HG03571 (cell line): ENCODE measurements around the gene GGACT.
"Not testable (repeated sequence)": the region's sequence is repeated elsewhere in the genome, so short reads cannot be mapped to it uniquely, and the experiment has no call there.

Experiments
- ATAC-seq: cut with Tn5 transposase; IDR thresholded peaks from one replicate; pipeline ENCODE4 v1.9.1; 2021; ENCODE audit not compliant: unreplicated experiment

GGACT gene

DNA sequence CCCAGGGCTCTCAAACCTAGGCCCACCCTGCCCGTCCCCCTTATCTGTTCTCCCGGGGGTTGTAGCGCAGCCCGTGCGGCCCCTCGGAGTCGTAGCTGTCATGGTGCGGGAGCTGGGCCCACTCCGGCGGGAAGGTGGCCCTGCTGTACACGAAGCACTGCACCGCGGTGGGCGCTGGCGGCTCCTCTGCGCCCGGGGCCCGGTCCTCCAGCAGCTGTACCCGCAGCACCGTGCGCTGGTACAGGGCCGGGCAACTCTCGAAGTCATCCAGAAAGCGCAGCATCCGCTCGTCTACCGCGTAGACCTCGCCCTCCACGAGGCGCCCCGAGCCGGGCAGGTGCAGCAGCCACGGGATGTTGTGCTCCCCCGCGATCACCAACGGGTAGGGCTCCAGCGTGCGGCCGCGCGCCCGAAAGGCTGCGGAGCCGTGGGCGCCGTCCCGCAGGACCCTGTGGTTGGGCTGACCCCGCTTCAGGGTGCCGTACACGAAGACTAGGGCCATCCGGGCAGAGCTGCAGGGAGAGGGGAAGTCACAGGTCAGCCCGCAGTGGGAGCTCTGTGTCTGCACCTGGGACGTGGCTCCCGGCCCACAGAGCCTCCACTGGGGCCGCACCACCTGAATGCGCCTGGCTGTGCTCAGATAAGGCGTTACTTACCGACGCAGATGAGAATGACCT is 56.4 kb downstream of the GGACT start:
- ATAC-seq: no peak

DNA sequence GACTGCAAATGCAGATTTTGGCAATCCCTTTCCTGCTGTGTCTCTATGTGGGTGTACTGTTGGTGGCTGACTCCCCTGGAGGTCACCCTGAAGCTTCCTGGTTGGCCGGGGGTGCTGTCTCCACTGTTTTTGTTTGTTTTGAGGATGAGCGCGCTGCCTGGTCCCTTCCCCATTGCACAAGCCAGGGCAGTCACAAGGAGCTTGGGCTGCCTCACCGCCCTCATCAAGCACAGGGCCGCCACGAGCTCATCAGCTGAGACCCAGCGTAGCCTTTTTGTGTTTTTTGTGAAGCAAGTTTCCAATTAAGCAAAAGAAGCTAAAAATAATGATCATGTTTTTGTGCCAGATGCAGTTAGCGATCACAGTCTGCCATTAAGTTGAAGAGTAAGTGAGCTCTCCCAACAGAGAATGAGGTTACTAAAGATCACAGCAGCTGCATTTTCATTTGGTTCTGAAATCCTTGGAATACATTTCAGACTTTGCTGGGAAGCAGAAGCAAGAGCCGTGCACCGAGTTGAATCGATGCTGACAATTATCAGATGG is 57.8 kb downstream of the GGACT start:
- ATAC-seq: no peak

DNA sequence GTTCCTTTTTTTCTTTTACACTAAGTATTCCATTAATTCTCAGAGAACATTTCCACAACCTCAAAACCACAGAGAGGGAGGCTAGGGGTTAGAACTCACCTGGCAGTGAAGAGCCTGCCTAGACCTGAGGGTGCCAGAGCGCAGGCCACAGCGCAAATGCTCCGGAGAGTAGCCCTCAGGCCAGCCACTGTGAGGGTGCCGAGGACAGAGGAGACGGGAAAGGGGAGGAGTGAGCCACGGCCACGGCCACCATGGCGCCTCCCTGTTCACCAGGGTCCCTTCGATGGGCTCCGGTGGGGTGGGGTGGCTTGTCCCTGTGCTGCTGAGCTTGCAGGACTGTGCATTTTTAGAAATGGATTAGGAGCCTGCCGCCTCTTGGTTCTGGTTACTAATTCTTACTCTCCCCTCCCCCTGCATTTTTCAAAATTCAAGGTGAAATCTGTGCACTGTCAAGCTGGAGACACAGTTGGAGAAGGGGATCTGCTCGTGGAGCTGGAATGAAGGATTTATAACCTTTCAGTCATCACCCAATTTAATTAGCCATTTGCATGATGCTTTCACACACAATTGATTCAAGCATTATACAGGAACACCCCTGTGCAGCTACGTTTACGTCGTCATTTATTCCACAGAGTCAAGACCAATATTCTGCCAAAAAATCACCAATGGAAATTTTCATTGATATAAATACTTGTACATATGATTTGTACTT is 58.8 kb downstream of the GGACT start:
- no peak for ATAC-seq

DNA sequence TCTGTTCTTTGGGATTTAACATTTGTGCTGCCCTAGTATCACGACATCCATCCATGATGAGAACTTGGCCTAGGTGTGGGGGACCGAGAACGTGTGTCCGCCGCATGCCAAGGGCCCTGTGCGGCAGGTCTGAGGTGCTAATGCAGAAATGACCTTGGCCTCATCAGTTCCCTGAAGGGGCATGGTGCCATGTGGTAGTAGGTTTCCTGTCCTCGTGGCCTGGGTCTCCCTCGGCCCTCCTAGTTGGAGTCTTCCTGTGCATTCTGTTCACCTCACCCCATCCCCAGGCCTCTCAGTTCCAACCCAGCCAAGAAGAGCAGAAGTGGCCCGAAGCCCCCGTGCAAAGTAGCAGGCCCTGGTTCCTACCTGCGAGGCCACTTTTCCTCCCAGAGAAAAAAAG is 59.8 kb downstream of the GGACT start:
- no peak for ATAC-seq

DNA sequence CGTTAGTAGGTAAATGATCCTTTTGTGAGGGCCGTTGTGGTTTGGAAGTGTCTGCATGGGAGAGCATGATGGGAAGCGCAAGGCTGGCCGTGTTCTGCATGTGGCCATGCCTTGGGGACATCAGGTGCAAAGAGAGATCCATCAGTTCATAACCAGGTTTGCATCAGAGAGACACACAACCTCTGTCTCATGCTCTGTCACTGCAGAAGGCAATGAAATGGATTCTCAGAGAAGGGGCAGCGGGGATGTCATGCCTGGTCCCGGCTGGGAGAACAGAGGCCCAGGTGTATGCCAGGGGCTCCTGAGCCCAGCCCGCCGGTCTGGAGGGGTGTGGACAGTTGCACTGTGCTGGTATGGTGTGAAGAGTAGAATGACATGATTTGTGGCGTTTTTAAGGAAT is 60.2 kb downstream of the GGACT start:
- no peak for ATAC-seq

DNA sequence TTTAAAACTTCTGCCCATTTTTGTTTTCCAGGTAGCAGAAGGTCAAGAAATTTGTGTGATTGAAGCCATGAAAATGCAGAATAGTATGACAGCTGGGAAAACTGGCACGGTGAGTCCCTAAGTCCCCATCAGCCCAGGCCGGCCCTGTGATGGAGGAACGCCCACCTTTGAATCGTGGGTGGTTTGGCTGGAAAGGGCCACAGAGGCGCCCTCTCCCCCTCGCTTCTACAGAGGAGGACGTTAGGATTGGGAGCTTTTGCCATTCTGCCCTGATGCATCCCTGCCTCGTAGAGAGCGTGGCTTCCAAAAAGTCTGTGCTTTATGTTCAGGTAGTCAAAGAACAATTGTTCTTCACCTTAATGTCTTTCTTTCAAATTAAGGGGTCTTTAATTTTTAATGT is 60.9 kb downstream of the GGACT start:
- ATAC-seq: no peak

DNA sequence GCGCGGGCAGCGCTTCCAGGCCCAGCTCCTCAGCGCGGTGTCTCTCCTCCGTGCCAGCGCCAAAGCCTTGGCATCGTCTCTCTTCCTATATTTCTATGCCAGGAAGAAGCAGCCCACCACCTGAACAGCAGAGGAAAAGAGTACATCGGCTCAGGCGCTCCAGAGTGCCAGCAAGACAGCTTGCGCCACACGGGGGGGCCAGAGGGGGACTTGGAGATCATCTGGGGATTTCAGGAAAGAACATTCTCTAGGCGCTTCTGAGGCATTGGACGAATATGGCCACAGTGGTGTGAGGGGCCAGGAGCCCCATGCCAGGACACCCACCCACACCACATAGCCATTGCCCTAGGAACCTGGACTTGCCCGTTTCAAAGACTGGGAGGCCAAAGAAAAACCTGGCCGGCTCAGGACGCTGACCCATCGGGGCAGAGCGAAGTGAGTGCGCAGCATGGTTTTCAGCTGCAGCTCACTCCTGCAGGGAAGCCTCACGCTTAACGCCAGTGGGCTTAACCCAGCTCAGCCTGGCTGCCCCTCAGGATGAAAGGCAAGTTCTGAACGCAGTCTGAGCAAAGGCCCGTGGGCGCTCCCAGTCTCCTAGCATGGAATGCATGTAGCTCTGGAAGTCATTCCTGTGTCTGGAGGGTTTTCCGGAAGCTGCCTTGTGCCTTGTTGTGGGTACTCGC is 62.1 kb downstream of the GGACT start:
- no peak for ATAC-seq

DNA sequence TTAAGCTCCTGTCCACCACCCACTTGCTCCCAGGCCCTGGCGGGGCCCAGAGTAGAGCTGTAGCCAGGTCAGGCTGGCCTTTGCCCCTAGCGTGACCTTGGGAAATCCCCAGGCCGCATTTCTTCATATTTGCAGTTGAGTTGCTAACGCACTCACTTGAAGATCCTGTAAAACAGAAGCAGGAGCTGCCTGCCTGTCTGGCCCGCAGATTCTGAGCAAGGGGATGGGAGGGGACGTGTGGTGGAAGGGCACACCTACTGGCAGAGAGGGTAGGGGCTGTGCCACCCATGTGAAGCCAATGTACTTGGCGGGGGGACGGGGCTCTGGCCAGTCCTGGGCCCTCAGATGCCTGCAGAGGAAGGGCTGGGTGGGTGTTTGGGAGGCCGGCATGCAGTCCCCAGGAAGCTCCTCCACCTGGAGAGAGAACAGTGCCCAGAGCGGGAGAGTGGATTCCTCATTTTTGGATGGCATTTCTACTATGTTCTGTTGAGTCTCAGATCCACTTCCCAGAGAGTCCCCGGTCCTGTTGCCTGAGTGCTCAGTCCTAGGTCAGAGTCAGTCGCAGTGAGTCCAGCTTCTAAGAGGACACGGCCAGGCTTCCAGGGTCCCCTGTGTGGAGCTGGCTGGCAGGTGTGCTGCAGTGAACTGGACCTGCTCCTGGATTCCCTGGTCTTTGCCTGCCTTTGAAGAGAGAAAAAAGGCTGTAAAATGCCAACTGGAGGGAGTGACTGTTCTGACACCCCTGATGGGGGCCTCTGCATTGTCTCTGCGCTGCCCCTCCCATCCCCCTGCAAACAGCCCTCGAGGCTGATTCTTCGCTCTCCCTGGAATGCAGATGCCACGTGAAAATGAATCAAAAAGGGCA is 62.9 kb downstream of the GGACT start:
- no peak for ATAC-seq

DNA sequence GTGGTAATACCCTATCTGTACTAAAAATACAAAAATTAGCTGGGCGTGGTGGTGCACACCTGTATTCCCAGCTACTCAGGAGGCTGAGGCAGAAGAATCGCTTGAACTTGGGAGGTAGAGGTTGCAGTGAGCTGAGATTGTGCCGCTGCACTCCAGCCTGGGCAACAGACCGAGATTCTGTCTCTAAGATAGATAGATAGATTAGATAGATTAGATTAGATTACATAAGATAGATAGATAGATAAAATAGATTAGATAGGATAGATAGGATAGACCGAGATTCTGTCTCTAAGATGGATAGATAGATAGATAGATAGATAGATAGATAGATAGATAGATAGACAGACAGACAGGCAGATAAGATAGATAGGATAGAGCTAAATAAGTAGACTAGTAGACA is 63.9 kb downstream of the GGACT start:
- ATAC-seq: not testable (repeated sequence)

DNA sequence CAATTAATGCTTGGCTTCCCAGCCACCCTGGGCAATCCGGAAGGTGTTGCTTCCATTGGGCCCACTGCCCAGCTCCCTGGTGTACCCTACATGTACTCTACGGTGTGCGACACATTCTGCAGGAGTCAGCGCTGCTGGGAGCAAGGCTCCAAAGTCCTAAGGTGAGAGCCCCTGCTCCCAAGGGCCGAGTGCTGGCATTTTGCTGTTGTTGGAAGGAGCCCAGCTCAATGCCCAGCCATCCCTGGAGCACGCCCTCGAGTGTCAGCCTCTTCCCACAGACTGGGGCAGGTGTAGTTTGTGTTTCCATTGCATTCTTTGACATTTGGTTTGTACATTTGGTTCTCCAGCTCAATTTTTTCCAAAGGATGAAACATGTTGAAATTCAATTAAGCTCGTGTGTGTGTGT is 64.6 kb downstream of the GGACT start:
- ATAC-seq: no peak

DNA sequence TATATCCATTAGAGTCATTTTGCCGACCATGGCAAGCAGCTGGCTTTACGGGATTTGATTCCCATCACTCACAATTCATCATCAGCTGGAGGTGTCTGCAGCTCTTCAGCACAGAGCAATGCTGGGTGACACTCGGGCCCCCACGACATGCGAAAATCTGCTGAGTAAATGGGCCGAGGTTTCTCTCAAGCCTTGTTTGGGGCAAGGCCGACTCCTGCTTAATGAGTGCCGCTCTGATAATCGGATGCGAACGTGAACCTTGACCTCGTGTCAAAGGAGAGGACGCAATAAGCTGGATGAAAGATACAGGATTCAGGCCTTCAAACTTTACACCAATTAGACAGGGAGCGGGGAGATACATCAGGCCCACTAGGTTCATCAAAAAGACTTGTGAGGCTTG is 65.2 kb downstream of the GGACT start:
- no peak for ATAC-seq

DNA sequence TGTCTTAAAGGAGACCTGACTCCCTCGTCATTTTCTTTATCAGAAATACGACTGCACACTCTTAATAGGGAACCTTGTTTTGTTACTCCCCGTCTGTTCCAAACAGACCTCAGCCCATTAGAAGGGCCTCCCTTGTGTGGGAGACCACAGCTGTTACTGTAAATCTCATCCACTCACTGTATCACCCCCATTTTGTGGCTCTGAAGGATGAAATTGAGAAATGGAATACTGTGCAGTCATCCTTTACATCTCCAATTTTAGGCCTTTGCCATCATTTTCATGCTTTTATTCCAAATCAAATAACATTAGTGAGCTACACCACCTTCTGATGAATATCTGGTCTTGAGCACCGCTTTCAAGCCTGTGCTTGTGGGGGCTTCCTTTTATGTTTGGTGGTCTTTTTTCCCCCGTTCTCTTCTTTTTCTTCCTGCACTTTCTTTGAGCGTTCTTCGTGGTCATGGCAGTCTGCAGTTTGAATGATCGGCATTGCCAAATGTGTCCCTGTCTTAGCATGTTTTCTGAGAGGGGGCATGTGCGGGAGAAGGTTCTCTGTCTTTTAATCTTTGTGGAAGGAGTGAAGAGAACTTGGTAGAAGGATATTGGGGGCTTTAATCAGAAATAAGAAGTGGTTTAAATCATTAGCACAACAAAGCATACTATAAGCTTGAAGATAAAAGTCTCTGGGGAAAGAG is 65.8 kb downstream of the GGACT start:
- ATAC-seq: no peak

DNA sequence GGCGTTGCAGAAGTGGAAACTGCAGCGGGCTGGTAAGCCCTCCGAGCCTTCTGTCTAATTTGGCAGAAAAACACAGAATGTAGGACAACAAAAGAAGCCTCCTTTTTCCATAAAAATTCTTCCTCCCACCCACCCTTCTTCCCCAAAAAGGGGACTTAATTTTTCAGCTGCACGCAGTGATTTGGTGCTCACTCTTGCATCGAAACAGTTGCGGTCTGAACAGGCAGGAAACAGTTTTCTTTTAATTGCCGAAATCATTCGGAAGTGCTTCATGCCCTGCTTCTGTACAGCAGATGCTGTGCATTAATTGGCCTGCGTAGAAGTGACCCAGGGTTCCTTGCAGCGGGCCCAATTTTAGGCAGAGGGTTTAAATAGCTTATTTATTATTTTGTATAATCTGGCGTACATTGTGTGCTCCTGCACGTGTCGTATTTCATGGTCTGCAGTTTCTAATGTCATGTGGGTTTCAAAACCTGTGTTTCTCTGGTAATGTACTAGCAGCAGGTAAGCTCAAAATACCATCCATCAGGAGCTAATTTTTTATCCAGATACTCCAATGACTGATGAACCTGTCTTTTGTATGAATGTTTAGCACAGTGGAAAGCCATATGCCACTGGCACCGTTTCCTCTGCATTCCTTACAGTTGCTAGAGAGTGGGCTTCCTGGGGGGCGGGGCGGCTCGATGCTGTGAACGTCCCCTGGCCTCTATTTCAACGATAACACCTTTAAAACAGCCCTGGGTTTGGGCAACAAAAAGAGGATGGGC is 66.6 kb downstream of the GGACT start:
- ATAC-seq: no peak

DNA sequence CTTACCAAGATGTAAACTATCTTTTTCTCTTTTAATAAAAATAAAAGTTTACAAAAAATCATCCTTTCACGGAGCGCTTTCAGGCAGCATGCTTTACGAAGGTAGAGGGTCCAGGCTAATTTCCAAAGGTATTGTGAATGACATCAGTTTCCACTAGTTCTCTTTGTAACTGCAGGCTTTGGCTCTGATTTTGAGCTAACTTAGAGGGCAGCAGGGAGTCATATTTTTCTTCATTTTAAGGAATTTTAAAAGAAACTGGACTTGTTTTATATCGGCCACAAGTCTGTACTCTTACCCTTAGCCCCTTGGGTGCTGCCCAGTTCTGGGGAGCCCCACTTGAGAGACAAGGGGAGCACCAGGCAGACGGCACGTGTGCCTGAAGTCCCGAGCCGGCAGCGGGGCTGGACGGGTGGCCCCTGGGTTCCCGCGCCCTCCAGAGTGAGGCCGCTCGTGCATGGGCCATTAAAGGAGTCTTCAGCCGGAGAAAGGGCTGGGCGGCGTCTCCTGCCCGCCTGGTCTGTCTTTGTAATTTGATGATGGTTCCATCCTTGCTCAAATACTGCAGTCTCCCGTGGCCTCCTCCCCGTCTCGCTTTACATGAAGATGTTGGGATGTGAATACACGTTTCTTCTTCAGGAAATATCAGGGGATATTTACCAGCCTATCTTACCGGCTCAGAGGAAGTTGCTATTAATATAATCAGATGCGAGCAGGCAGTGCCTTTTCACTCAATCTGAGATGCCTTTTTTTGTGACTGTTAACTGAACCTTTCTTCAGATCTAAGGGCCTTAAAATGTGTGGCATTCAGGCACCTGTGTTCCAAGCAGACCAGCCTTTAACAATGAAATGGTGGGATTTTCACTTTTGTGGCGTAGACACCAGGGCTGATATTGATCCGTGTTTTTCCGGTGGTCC is 67.4 kb downstream of the GGACT start:
- no peak for ATAC-seq

DNA sequence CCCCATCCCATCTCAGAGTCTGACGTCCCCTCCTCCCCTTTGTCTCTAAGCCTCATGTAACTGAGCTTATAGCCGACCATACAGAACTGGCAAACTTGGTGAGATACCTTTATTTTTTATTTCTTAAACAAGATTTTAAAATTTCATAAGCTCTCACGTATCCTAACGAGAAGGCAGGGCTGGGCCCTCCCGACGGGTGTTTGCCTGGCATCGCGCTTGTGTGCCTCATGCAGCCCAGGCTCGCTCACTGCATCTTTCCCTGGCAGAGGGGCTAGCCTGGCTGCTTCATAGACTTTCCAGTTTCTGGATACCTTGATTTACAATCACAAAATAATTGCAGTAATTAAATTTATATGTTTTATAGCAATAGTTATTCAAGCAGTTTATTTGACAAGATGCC is 69.0 kb downstream of the GGACT start:
- ATAC-seq: no peak

DNA sequence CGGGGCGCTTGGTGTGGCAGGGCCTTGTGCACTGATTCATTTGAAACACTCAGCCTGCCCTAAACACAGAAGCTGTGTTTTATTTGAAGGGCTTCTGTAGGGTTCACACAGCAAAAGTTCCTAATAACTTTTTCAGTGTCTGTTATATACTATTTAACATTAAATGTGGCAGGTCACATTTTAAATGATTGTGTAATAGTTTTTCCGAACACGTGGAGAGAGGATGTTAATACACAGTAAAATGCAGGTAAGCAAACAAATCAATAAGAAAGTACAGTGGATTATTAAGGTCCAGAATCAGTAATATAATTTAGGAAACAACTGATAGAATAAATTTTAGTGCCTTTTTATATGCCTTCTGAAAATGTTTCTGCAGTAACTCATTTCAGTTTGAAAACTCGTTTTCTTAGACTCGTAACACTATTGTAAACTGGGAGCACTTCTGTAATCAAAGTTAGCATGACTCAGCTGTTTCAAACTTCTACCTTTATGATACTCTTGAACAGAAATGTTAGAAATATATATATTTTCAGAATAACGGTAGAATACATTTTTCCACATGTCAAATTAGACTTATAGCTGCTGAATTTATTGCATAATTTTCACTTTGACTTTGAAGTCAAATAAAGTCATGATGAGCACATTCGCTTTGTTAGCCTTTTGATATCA is 70.1 kb downstream of the GGACT start:
- no peak for ATAC-seq

DNA sequence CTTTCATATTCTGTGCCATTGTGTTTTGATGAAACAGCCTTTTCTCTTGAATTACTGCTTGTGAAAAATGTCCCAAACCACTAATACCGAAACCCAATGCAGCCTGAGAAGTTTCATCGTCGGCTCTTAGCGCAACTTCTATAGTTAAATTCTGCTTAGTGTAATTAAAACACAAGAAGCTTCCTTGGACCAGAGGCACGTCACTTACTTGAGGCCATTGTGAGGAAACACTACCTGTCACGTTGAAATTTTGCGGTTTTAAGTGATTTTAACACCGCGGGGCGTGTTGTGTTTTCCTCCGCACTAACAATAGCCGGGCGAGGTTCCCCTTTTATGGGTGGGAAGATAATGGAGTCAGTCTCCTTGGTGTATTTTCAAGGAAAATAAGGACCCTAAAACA is 70.9 kb downstream of the GGACT start:
- ATAC-seq: no peak

DNA sequence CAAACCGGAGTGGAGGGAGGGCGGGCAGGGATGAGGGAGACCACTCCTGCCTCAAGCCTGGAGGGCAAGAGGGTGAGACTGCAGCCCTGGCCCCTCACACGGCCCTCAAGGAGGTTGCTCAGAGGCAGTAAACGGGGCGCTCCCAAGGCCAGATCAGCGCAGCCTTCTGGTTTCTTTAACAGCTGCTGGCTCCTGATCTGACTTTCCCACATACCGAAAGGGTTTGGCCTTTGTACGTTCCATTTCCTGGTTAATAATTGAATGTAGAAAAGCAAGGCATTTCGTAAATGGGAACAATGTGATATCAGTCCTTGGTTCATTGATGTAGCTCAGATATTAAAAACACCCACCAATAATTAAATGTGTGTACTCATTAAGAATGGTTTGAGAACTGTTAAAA is 71.5 kb downstream of the GGACT start:
- ATAC-seq: no peak
